MCF 10A (cell line): ENCODE results near the gene COPG2. TPM values are rescaled to one million over a fixed set of nuclear protein-coding genes. Genes with fewer than 3 reads are reported as not detected.
A peak's percentile ranks its signal among the peaks of the same experiment; 100 is the strongest.
"Not testable (repeated sequence)": the region's sequence is repeated elsewhere in the genome, so short reads cannot be mapped to it uniquely, and the experiment has no call there.

Experiments used
- BruUV-seq: library from RNA; stranded (reverse); fragments of 400-500 nt; replicated peaks from 2 replicates; lab custom pipeline; 2021; lab: Mats Ljungman, UMichigan
- CTCF ChIA-PET: fragments of 300-600 bp; sonication (Branson Sonifier 250); formaldehyde crosslinking; extraction: SDS; loops from one replicate; lab custom pipeline; 2021; ENCODE audit warnings: antibody characterized with exemption, inconsistent platforms; lab: Yijun Ruan, JAX
- POLR2A ChIA-PET: fragments of 300-600, 350-650 bp; sonication (Branson Sonifier 250); formaldehyde crosslinking; extraction: SDS; loops from one replicate; lab custom pipeline; 2020; ENCODE audit warnings: antibody characterized with exemption, inconsistent platforms; lab: Yijun Ruan, JAX
- DNase-seq: peaks from one replicate; pipeline ENCODE4 v3.0.0-alpha.2; 2018; ENCODE audit not compliant: unreplicated experiment
- H3K27ac Mint-ChIP-seq: one replicate; pipeline ENCODE4 v1.8.0; 2022; ENCODE audit warnings: mild to moderate bottlenecking, low read depth, mixed read lengths; ENCODE audit not compliant: unreplicated experiment
- H3K27me3 Mint-ChIP-seq: one replicate; pipeline ENCODE4 v1.8.0; 2022; ENCODE audit warnings: mixed read lengths; ENCODE audit not compliant: insufficient read depth, unreplicated experiment
- H3K36me3 Mint-ChIP-seq: one replicate; pipeline ENCODE4 v1.8.0; 2022; ENCODE audit warnings: mild to moderate bottlenecking, moderate library complexity, mixed read lengths; ENCODE audit not compliant: insufficient read depth, unreplicated experiment
- H3K4me1 Mint-ChIP-seq: one replicate; pipeline ENCODE4 v1.8.0; 2022; ENCODE audit warnings: mixed read lengths; ENCODE audit not compliant: insufficient read depth, unreplicated experiment
- H3K4me3 Mint-ChIP-seq: one replicate; pipeline ENCODE4 v1.8.0; 2022; ENCODE audit warnings: mild to moderate bottlenecking, moderate library complexity, mixed read lengths; ENCODE audit not compliant: unreplicated experiment
- H3K9me3 Mint-ChIP-seq: one replicate; pipeline ENCODE4 v1.8.0; 2022; ENCODE audit warnings: mixed read lengths; ENCODE audit not compliant: unreplicated experiment
- intact Hi-C: fragments of 100-400 bp; cut with micrococcal nuclease; formaldehyde crosslinking; loops from 2 replicates; pipeline ENCODE4 v1.14.1; 2022
- total RNA-seq: library from RNA; stranded (reverse); gene quantifications from 2 replicates; pipeline ENCODE4 v1.2.3, GENCODE V29; 2022
- TF ChIP-seq, protein P1 (sequence below): fragments of 200-600 bp; IDR thresholded peaks from one replicate; pipeline ENCODE4 v1.8.0; 2022; ENCODE audit warnings: antibody characterized with exemption, mild to moderate bottlenecking; ENCODE audit not compliant: unreplicated experiment

Gene COPG2
- total RNA-seq, 1 experiment from 2014 or later = 24.7 TPM

DNA sequence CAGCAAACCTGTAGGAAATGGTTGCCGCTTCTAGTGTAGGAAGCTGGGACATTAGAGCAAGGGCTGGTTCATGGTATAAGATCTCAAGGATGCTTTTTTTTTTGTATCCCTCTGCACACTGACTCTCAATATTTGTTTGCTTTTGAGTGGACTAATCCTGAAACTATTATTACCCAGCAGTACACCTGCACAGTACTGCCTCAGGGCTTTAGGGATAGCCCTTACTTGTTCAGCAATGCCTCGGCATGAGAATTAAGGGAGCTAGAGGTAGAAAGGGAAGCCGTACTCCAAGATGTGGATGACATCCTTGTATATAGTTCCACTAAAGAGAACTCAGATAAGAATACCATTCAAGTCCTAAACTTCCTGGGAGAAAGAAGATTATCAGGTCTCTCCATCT is 70.5 kb downstream of the COPG2 start:
- POLR2A ChIA-PET = interaction anchor here (0.7 kb wide), 1 partner anchor 49 kb away, joined by 3 read pairs; no protein-coding TSS in a partner anchor
- intact Hi-C loops = no loop called here

DNA sequence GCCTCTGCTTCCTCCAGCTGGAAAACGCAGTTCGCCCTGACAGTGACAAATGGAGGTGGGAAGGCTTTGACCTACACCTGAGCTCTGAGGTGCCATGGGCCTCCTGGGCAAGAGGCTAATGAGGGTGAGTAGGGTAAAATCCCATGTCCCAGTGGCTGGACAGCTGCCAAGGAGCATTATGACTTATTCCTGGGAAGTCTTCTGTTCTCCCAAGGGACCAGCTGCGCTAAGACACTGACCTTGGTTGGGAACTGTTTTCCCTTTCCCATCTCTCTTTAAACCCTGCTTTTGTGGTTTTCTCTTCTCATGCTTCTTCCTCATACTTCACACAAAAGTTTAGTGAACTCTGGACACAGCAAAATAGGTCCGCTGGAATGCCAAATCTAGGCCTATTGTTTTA is 72.6 kb downstream of the COPG2 start:
- POLR2A ChIA-PET = no interaction called here
- CTCF ChIA-PET = no interaction called here
- Mint-ChIP-seq H3K36me3 (no peaks in the 10 kb centered on the region), H3K27ac (no peak overlapping the region), H3K4me1 (no peaks in the 10 kb centered on the region), H3K4me3 (no peak overlapping the region), H3K27me3 (no peaks in the 10 kb centered on the region), H3K9me3 (no peaks in the 10 kb centered on the region)
- peak; percentile 18 for DNase-seq
- intact Hi-C loops = no loop called here
- BruUV-seq = no TSS peak
- TF ChIP-seq, protein P1, sequence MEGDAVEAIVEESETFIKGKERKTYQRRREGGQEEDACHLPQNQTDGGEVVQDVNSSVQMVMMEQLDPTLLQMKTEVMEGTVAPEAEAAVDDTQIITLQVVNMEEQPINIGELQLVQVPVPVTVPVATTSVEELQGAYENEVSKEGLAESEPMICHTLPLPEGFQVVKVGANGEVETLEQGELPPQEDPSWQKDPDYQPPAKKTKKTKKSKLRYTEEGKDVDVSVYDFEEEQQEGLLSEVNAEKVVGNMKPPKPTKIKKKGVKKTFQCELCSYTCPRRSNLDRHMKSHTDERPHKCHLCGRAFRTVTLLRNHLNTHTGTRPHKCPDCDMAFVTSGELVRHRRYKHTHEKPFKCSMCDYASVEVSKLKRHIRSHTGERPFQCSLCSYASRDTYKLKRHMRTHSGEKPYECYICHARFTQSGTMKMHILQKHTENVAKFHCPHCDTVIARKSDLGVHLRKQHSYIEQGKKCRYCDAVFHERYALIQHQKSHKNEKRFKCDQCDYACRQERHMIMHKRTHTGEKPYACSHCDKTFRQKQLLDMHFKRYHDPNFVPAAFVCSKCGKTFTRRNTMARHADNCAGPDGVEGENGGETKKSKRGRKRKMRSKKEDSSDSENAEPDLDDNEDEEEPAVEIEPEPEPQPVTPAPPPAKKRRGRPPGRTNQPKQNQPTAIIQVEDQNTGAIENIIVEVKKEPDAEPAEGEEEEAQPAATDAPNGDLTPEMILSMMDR = no peak

More for the DNA sequence above, 70.5 kb downstream of the COPG2 start:
- no peak for DNase-seq
- TF ChIP-seq, protein P1 = no peak
- Mint-ChIP-seq H3K4me3 (no peak overlapping the region), H3K36me3 (no peaks in the 10 kb centered on the region), H3K27ac (no peak overlapping the region), H3K9me3 (no peaks in the 10 kb centered on the region), H3K27me3 (no peaks in the 10 kb centered on the region), H3K4me1 (no peaks in the 10 kb centered on the region)
- no TSS peak for BruUV-seq
- CTCF ChIA-PET = interaction anchor here (0.6 kb wide), 2 partner anchors 355 to 914 kb away, joined by 3 read pairs; no protein-coding TSS in a partner anchor

DNA sequence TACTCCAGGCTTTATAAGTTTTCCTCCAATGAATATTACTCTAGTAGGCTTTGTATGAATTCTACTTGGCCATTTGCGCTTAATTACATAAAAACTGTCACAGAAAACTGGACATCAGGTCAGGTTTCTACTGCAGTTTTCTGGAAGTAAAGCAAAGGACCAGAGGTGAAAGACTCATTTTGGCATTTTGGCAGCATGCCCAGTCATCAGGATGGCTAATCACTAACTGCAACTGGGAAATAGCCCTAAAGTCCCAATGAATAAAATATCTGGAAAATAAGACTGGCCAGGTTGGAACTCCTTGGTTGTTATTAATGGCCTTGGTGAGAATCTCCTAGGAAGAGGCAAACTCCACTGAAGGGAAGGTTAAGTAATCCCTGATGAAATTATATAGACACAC is 75.5 kb downstream of the COPG2 start:
- intact Hi-C loops = no loop called here

DNA sequence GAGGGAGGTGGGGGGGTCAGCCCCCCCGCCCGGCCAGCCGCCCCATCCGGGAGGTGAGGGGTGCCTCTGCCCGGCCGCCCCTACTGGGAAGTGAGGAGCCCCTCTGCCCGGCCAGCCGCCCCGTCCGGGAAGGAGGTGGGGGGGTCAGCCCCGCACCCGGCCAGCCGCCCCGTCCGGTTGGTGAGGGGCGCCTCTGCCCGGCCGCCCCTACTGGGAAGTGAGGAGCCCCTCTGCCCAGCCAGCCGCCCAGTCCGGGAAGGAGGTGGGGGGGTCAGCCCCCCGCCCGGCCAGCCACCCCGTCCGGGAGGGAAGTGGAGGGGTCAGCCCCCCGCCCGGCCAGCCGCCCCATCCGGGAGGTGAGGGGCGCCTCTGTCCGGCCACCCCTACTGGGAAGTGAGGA is 77.1 kb downstream of the COPG2 start:
- H3K27me3 Mint-ChIP-seq, POLR2A ChIA-PET, H3K9me3 Mint-ChIP-seq, H3K36me3 Mint-ChIP-seq, H3K4me3 Mint-ChIP-seq, DNase-seq, CTCF ChIA-PET, H3K27ac Mint-ChIP-seq, intact Hi-C loops, BruUV-seq, H3K4me1 Mint-ChIP-seq: not testable (repeated sequence)

More for the DNA sequence above, 75.5 kb downstream of the COPG2 start:
- Mint-ChIP-seq H3K4me1 (no peaks in the 10 kb centered on the region), H3K27me3 (no peaks in the 10 kb centered on the region), H3K36me3 (peaks cover 6% of the 10 kb centered on the region), H3K4me3 (no peak overlapping the region), H3K27ac (no peak overlapping the region), H3K9me3 (no peaks in the 10 kb centered on the region)
- BruUV-seq = no TSS peak
- TF ChIP-seq, protein P1 = no peak
- ChIA-PET CTCF (no interaction called here), POLR2A (interaction anchor here (0.7 to 1.3 kb wide), 2 partner anchors 13 to 76 kb away, joined by 3 to 4 read pairs; no protein-coding TSS in a partner anchor)
- peak; percentile 30 for DNase-seq

DNA sequence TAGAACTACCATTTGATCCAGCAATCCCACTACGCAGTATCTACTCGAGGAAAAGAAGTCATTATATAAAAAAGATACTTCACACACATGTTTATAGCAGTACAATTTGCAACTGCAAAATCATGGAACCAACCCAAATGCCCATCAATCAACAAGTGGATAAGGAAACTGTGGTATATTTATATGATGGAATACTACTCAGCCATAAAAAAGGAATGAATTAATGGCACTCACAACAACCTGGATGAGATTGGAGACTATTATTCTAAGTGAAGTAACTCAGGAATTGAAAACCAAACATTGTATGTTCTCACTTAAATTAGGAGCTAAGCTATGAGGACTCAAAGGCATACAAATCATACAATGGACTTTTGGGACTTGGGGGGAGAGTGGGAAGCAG is 82.6 kb downstream of the COPG2 start:
- H3K27ac Mint-ChIP-seq, H3K9me3 Mint-ChIP-seq, H3K27me3 Mint-ChIP-seq, POLR2A ChIA-PET, H3K36me3 Mint-ChIP-seq, BruUV-seq, intact Hi-C loops, H3K4me1 Mint-ChIP-seq, DNase-seq, H3K4me3 Mint-ChIP-seq: not testable (repeated sequence)
- CTCF ChIA-PET = interaction anchor here (0.6 kb wide), 1 partner anchor 1723 kb away, joined by 3 read pairs; the partner anchor contains the start of gene ATP6V1F

DNA sequence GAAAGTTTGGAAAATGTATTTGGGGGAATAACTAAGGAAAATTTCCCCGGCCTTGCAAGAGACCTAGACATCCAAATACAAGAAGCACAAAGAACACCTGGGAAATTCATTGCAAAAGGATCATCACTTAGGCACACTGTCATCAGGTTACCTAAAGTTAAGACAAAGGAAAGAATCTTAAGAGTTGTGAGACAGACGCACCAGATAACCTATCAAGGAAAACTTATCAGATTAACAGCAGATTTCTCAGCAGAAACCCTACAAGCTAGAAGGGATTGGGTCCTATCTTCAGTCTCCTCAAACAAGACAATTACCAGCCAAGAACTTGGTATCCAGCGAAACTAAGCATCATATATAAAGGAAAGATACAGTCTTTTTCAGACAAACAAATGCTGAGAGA is 93.4 kb downstream of the COPG2 start:
- H3K27ac Mint-ChIP-seq, intact Hi-C loops, BruUV-seq, DNase-seq, CTCF ChIA-PET, POLR2A ChIA-PET, H3K4me3 Mint-ChIP-seq, H3K27me3 Mint-ChIP-seq, H3K4me1 Mint-ChIP-seq, H3K36me3 Mint-ChIP-seq: not testable (repeated sequence)
- peaks cover 26% of the 10 kb centered on the region for H3K9me3 Mint-ChIP-seq

DNA sequence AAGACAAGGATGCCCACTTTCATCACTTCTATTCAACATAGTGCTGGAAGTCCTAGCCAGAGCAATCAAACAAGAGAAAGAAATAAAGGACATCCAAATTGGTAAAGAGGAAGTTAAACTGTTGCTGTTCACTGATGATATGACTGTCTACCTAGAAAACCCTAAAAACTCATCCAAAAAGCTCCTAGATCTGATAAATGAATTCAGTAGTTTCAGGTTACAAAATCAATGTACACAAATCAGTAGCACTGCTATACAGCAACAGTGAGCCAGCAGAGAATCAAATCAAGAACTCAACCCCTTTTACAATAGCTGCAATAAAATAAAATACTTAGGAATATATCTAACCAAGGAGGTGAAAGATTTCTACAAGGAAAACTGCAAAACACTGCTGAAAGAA is 98.4 kb downstream of the COPG2 start:
- H3K27ac Mint-ChIP-seq, H3K4me1 Mint-ChIP-seq, CTCF ChIA-PET, H3K27me3 Mint-ChIP-seq, intact Hi-C loops, BruUV-seq, H3K36me3 Mint-ChIP-seq, H3K4me3 Mint-ChIP-seq, POLR2A ChIA-PET, DNase-seq: not testable (repeated sequence)
- peaks cover 26% of the 10 kb centered on the region for H3K9me3 Mint-ChIP-seq
